Stimulated activated CD8-positive, alpha-beta memory T cell treated with anti-CD3 and anti-CD28 coated beads, Interleukin-2, amount 100 ng/mL, for 1 hour (primary cell): ENCODE results near the gene TACR2.

Experiments
- DNase-seq, 2 donors: peaks; one replicate each; pipeline ENCODE4 v3.0.0-alpha.2; 2020; ENCODE audit warnings: low read depth in 2 of 2

Gene TACR2

DNA sequence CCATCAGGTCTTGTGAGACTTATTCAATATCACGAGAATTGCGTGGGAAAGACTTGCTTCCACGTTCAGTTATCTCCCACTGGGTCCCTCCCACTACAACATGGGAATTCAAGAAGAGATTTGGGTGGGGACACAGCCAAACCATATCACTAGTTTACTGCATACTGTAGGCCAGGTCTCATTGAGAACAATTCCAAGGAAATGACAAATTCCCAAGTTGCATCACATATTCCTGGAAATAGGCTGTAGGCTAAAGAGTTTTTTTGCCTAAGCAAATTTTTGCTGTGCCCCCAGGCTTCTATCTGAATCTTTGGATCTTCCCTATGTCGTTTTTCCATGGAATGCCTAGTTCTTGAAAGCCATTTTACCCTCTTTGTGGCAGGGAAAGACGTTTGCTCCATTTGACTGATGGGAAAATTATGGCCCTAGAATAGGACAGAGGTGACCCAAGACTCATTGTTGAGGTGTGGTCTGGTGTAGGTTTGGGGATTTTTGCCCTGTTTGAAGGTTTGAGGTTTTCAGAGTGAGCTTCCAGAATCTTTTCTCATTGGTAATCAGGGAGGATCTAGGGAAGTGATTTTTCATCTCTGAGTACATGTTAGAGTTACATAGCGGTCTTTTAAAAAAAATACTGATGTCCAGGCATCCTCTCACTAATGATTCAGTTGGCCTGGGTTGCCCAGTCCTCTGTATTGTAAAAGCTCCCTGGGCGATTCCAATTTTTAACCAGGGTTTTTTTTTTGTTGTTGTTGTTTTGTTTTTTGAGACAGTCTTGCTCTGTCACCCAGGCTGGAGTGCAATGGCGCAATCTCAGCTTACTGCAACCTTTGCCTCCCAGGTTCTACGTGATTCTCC is 44.4 kb downstream of the TACR2 start:
- DNase-seq = no peak

DNA sequence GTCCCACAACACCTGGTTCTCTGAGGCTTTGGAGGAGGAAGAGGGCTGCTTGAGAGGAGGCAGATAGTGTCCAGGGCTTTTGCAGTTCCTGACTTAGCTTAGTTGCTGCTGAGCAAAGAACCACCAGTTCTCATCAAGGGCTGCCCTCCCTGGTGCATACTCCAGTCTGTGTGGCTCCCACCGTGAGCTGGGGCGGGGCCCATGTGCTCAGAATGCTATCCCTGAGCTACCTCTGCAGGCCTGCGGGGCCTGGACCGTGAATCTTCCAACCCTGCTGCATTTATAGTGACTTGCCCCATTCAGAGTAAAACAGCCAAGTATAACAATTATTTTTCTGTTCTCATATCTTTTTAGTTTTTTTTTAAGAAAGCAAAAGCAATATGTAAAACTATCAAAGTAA is 49.2 kb downstream of the TACR2 start:
- no peak for DNase-seq

- no peak for DNase-seq
These were observed 50.0 kb downstream of the TACR2 start for GRCh38 chr10:69366738-69367137.

DNA sequence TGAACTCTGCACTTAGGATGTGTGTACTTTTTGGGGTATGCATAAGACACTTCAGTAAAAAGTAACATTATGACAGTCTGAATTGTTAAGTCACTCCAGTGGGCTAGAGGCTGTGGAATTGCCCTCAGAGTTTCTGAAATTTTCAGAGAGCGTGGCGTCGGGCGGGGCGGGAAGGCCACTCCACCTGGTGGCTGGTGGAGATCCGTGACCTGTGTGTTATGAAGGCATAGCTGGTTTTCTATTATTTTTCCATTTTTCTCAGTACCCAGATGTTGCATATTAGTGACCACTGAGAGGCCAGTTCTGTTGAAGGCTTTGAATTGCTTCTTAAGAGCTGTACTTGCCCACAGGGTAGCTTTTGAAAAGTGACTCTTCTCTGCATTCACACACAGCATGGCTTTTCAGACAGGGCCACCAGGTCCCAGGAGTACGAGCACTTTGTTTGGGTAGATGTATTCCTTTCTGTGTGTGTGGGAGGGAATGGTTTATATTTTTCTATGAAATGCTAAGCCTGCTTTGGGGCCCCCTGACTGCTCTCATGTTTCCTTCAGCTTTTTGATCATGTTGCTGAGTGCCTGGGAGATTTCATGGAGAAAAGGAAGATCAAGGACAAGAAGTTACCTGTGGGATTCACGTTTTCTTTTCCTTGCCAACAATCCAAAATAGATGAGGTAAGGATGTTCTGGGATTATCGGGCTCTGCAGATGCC is 52.3 kb downstream of the TACR2 start:
- DNase-seq = no peak

- DNase-seq = no peak
These were observed 53.1 kb downstream of the TACR2 start for GRCh38 chr10:69363666-69364065.

DNA sequence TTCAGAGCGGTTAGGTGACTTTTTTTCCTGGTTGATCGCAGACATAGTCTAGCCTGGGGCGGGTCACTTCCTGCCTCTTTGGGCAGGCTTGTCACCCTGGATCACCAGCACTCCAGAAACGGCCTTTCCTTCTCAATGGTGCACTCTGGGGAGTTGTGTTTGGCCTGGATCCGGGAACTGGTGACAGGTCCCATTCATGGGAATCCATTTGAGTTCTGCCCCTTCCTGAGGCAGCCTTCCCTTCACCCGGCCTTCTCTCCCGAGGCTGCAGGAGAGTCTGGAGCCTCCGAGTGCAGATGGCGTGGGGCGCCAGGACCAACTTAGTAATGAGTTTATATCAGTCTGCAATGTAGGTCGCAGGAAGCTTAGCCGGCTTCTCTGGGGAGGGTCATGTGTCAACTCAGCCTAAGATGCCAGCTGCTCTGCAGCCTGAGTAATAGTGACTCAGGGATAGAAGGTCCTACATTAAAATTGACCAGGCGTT is 54.2 kb downstream of the TACR2 start:
- DNase-seq = no peak

- DNase-seq = no peak
These were observed 55.5 kb downstream of the TACR2 start for GRCh38 chr10:69361303-69361614.

- no peak for DNase-seq
These were observed 56.0 kb downstream of the TACR2 start for GRCh38 chr10:69360485-69361302.

DNA sequence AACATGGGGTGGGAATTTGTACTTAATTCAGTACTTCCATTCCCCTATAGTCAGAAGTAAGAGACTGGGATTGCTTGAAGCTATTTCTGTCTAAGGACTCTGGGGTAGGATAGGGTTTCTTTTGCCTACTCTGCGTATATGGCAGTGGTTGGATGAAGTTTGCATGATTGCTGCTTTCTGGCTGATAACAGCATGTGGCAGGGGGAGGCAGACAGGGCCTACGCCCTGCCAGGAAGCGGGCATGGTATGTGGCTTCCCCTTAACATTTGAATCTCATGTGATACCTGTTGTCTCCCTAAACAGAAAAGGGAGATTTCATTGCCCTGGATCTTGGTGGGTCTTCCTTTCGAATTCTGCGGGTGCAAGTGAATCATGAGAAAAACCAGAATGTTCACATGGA is 57.1 kb downstream of the TACR2 start:
- no peak for DNase-seq

DNA sequence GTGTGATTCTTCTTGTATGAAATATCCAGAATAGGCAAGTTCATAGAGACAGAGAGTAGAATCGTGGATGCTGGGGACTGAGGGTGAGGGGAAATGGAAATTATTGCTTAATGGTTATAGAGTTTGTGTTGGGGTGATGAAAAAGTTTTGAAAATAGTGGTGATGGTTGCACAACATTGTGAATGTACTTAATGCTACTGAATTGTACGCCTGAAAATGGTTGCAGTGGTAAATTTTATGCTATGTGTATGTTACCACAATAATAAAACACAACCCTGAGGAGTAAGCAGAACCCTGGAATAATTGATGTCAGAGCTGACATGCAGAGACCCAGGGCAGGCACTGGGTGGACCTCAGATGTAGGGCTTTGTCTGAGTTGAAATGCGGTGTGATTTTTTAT is 57.6 kb downstream of the TACR2 start:
- DNase-seq = no peak

DNA sequence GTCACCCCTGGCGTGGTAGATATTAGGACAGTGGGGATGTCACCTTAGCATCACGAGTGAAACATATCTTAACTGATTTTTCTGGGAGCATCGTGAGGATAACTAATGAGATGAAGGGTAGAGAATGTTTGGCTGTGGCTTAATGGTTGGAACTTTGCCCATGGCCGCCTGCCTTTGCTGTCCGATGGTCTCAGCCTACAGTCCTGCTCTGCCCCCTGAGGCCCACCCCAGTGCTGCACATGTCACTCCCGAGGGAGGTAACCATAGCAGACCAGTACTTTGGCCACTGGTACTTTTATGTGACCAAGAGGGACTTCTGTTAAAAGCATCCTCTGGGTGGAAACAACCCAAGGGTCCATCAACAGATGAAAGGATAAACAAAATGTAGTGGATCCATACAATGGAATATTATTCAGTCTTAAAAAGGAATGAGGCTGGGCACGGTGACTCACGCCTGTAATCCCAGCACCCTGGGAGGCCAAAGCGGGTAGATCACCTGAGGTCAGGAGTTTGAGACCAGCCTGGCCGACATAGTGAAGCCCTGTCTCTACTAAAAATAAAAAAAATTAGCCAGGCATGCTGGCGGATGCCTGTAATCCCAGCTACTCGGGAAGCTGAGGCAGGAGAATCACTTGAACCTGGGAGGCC is 58.4 kb downstream of the TACR2 start:
- DNase-seq = no peak

DNA sequence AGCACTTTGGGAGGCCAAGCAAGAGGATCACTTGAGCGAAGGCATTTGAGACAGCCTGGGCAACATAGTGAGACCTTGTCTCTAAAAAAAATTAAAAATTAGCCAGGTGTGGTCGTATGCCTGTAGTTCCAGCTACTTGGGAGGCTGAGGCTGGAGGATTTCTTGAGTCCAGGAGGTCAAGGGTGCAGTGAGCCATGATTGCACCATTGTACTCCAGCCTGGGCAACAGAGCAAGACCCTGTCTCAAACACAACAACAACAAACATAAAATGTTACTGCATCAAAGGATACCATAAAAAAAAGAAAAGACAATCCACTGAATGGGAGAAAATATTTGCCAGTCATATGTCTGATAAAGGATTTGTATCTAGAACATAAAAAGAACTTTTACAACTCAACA is 60.5 kb downstream of the TACR2 start:
- DNase-seq = no peak

DNA sequence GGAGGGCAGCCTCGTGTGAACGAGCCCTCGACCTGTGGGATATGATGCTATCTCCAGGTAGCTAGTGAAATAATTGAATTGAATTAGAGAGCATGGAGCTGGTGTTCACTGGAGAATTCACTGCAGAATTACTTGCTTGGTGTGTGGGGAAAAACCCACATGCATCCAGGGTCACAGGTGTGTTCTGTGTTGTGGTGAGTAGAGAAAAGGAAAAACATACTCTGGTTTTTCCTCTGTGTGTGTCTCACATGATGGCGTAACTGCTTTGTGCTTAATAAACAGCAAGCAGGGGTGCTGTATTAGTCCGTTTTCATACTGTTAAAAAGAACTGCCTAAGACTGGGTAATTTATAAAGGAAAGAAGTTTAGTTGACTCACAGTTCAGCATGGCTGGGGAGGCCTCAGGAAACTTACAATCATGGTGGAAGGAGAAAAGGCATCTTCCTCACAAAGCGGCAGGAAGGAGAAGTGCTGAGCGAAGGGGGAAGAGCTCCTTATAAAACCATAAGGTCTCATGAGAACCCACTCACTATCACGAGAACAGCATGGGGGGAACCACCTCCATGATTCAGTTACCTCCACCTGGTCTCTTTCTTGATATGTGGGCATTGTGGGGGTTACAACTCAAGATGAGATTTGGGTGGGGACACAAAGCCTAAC is 62.6 kb downstream of the TACR2 start:
- no peak for DNase-seq
